HG03575 (cell line): Measurements from ENCODE around the gene ROBO4.

Experiments
- ATAC-seq: cut with Tn5 transposase; IDR thresholded peaks from one replicate; pipeline ENCODE4 v1.9.1; 2021; ENCODE audit not compliant: unreplicated experiment, insufficient number of reproducible peaks, low FRiP score; ENCODE audit errors: extremely low read depth

The ROBO4 gene

GRCh38 chr11:124920870-124921609, 23.4 kb upstream of the ROBO4 start:
- ATAC-seq, result peak; percentile 48

- ATAC-seq, result no peak
Observed at GRCh38 chr11:124920356-124920755, 22.7 kb upstream of the ROBO4 start.

DNA sequence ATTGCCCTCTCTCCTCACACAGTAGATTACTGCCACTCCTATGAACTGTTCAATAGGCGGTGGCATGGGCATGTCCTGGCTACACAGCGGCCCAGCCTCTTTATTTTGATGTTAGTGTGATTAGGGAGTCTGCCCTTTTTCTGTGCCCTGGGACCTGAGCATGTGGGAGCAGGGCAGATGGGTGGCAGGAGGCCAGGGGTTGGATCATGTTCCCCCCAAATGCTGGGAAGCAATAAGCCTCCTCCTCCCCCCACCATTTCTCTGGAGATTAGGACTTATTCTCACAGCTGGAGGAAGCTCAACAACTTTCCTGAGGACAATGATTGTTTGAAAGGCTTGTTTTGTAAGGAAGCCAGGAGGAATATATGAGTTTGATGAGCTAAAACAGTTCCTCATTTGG, 22.2 kb upstream of the ROBO4 start:
- no peak for ATAC-seq

DNA sequence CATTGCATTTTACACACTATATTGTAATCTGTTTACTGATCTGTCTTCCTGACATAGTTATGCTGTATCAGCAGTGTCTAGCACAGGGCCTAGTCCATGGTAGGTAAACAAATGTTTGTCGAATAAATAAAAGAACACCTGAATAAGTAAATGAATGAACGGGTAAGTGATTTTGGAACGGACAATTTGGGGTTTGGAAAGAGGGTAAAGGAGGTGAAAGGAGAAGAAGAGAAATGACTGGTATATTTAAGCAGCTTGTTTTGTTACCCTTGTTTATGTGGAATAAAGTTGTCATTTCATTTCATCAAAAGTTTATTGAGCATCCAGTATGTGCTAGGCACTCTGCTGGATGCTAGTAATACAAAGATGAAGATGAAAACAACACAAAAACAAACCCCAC, 21.3 kb upstream of the ROBO4 start, which contains the start of gene HEPN1:
Gene HEPN1 (plus strand): TSS at position 301 of the 400 bp plus-strand sequence.
- no peak for ATAC-seq

GRCh38 chr11:124917115-124917637, 19.5 kb upstream of the ROBO4 start:
- no peak for ATAC-seq

- no peak for ATAC-seq
Observed at GRCh38 chr11:124916370-124916710, 18.7 kb upstream of the ROBO4 start.

DNA sequence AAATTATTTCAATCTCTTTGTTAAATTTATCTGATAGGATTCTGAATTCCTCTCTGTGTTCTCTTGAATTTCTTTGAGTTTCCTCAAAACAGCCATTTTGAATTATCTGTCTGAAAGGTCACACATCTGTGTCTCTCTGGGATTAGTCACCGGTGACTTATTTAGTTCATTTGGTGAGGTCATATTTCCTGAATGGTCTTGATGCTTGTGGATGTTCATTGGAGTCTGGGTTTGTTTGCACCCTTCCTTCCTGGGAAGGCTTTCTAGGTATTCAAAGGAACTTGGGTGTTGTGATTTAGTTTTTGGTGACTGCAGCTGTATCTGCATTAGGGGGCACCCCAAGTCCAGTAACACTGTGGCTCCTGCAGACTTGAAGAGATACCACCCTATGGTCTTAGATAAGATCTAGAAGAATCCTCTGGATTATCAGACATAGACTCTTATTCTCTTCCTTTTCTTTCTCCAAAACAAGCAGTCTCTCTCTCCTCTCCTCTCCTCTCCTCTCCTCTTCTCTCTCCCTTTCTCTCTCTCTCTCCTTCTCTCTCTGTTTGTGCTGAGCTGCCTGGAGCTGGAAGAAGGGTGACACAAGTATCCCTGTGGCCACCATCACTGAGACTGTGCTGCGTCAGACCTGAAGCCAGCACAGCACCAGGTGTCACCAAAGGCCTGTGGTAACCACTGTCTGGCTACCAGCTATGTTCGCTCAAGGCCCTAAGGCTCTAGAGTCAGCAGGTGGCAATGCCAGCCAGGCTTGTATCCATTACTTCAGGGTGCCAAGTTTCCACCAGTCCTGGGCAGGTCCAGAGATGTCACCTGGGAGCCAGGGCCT, 18.1 kb upstream of the ROBO4 start:
- ATAC-seq, result no peak

DNA sequence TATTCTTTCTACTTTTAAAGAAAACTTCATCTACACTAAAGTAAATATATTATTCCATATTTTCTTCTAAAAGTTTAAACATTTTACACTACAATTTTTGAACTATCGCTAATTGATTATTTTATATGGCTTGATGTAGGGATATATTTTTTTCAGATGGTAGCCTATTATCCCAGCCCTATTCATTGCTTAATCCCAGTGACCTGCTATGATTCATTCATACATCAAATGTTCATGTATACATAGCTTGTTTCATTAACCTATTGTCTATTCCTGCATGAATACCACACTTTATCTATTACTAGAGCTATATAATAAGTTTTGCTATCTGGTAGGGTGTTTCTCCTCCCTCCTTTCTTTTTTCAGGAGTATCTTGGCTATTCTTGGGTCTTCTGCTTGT, 5.0 kb upstream of the ROBO4 start:
- ATAC-seq, result no peak

- no peak for ATAC-seq
Observed at GRCh38 chr11:124900464-124900863, 2.8 kb upstream of the ROBO4 start.

DNA sequence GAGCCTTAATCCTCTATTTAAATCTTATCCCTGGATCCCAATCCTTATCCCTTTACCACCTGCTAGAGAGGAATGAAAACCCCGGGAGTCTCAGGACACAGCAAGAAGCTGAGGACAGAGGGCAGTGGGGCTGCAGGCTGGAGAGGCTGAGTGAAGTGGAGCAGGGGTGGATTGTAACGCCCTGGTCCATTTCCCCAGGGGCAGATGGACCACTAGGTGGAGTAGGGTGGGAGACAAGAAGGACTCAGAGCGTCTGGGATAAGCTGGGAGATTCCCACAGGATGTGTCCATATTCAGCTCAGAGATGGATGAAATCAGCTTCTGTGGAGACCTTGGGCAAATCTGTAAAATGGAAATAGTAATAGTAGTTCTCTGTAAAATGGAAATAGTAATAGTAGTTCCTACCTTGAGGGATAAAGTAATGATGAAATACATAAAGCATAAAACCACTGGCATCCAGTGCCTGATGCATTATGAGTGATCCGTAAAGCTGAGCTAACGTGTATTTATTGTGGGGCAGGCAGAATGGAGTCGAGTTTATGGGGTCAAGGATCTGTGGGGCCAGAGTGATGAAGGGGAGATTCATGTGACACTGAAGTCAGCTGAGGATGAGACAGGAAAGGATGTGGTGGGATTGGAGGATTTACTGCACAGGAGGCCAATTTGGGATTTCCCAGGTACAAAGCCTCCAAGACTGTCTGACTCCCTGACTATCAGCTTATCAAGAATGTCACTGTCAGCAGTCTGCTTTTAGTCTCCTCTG, 1.9 kb upstream of the ROBO4 start:
- ATAC-seq, result no peak

DNA sequence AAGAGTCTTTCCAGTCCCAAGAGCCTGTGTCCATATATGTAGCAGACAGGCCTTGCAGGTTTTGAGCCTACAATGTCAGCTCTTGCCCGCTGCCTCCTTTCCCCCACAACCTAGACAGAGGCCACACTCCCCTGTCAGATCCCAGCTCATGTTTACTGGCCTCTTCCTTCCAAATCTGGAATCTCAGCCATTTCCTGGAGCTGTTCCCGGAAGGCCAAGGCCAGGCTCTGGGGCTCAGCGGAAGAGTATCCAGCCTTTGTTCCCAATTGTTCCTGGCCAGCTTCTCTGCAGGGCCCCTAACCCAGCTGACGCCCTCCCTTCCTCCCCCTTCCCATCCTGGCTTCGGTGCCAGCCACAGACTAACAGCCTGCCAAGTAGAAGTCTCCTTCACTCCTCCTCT, 1.0 kb upstream of the ROBO4 start:
- ATAC-seq, result no peak

DNA sequence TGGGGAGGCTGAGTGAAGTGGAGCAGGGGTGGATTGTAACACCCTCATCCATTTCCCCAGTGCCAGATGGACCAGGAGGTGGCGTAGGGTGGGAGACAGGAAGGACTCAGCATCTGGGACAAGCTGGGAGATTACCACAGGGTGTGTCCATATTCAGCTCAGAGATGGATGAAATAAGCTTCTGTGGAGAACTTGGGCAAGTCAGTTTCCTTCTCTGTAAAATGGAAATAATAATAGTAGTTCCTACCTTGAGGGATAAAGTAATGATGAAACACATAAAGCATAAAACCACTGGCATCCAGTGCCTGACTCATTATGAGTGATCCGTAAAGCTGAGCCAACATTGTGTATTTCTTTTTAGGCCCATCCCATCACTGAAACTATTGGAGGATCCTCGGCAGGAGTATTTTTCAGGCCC, 607 bp upstream of the ROBO4 start:
- no peak for ATAC-seq

GRCh38 chr11:124896821-124897391, 759 bp downstream of the ROBO4 start:
- no peak for ATAC-seq

DNA sequence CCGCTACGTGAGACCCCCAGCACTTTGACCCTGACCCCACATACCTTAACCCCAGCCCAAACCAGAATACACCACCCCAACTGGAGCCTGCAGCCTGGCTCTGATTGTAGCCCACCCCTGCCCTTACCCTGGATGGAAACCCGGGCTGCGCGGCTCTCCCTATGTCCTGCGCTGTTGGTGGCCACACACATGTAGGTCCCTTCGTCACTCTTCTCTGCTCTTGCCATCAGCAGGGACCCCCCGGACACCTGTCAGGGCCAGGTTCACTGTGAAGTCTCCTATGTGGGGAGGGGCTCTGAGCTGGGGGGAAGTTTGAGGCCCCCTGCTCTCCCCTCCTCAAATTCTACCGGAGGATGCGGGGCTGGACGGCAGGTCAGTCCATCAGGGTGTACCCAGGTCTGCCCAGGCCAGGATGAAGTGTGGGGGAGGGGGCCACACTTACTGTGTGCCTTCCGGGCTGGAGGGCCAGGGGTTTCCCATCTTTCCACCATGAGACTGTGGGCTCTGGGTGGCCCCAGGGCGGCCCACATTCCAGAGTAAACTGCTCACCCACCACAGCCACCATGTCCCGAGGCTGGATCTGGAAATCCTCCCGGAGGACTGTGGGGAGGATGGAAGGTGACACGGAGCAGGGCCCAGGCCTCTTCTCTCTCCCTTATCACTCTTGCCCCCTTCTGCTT, 1.5 kb downstream of the ROBO4 start:
- ATAC-seq, result no peak

- no peak for ATAC-seq
Observed at GRCh38 chr11:124895471-124895971, 2.1 kb downstream of the ROBO4 start.

DNA sequence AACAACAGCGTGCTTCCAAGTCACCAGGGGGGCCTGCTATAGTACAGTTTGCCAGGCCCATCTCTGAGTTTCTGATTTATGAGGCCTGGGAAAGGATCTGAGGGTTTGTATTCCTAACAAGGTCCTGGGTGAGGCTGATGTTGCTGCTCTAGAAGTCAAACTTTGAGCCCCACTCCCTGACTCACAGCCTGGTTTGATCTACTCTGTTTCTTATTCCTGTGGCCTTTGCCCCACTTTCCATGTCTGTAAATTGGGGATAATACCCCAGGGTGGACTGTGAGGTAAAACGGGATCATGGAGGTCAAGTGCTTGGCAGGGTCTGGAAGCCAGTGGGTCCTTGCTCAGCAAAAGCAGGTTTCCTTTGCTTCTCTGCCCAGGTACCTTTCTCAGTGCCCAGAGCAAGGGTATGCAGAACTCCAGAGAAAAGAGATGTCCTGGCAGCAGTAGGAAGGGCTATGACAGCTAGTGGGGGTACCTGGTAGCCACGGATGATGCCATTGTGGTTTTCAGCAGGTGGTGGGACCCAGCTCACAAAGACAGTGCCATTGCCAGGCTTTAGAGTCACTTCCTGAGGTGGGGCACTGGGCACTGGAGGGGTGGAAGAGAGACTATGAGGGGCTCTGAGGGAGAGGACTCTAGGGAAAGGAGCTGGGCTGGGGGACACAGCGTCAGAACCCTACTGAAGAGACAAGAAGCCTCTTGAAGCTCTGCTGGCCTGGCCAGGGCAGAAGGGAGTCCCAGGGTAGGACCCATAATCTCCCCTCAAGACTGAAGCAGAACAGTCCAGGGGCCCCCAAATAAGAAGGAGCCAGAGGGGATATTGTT, 2.8 kb downstream of the ROBO4 start:
- ATAC-seq, result no peak

DNA sequence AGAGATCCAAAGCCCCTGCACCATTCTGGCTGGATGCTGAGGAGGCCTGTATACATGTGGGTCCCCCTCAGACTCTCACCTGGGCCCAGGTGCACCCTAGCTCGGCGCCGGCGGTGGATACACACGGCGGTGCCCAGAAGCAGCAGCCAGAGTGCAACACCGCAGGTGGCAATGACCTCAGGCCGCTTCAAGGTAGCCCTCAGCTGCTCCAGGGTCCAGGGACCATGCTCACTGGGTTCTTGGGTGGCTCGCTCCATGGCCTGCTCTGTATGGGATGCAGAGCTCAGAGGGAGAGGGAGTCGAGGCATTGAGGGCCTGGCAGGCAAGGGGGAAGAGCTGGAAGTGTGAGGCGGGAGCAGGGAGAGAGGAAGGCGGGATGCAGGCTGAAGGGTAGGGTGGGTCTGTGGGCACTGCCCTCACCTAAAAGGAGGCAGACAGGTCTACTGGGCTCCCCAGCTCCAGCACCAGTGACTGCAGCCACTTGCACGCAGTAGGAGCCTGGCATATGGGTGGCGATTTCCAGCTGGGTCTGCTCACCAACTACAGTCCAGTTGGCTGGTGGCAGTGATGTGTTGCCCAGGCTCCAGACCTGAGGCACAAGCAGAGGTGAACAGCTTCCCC, 3.8 kb downstream of the ROBO4 start:
- no peak for ATAC-seq
